ENCODE results near the gene SLC5A4. TPM values are rescaled to one million over a fixed set of nuclear protein-coding genes. Genes with fewer than 3 reads are reported as not detected.

The SLC5A4 gene
- total and polyA plus RNA-seq, 2 of the 4 experiments (the other 2 are of a cell fraction) = 0.10 to 0.18 TPM

DNA sequence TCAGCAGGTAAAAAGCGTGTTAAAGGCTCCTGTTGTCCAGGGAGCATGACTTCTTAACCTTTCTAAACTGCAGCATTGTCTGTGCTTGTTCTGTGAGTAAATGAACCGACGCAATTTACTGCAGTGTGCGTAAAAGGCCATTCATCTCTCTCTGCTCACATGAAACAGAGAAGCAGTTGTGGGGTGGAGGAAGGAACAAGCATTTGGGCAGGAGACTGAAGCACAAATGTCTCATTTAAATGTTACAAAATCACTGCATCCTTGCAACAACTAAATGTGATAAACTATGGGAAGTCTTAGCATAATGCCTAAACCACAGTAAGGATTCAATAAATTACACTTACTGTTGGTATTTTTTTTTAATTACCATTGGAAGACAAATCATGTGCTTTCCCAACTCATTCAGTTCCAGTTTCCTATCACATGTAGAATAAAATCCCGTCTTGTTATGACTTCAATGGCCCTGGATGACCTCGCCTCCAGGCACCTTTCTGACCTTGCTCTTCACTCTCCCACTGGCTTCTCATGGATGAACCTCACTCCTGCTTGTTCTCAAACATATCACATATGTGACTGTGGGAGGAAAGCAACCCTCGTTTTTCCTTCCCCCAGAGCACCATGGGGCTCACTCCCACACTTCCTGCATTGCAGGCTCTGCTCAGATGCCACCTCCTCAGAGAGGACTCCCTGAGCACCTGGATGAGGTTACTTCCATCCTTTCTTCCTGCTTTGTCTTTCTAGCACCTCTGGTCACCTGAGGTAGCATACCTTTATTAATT lies 28.6 kb downstream of the SLC5A4 start:
- in situ Hi-C loops (cut with MboI; ENCODE audit: low sequenced_read_pairs) = no loop called here
- H3K4me2 ChIP-seq (ENCODE audit: low read depth, low read length) = no peak overlapping the region
- no peaks in the 10 kb centered on the region for H3K9me3 ChIP-seq (ENCODE audit: control insufficient read depth, insufficient read depth, low read length)
- POLR2A ChIA-PET (ENCODE audit: unreplicated experiment) = no interaction called here
- CTCF ChIA-PET = interaction anchor here (0.8 kb wide), 1 partner anchor 21 kb away, joined by 3 read pairs; no protein-coding TSS in a partner anchor
- H3K4me1 ChIP-seq (ENCODE audit: control insufficient read depth, insufficient read depth, low read length) = no peaks in the 10 kb centered on the region
- H3K9me1 ChIP-seq (ENCODE audit: insufficient read depth, low read length) = no peaks in the 10 kb centered on the region
- H3K27me3 ChIP-seq (ENCODE audit: control insufficient read depth, insufficient read depth, low read length) = peaks cover 2% of the 10 kb centered on the region; the same call in 1 of the 2 replicates
- H4K5ac ChIP-seq (ENCODE audit: low read depth, low read length) = no peak overlapping the region
- TF ChIP-seq RFX5 (IDR thresholded peaks at IDR 0.05; ENCODE audit: low read depth, low read length) (no peak), CHD1 (IDR thresholded peaks at IDR 0.05; ENCODE audit: low read depth, low read length) (no peak), CEBPB (IDR thresholded peaks at IDR 0.05; ENCODE audit: low read depth, low read length) (no peak), MAZ (IDR thresholded peaks at IDR 0.05; ENCODE audit: borderline replicate concordance, low read depth, low read length) (no peak), SMC3 (IDR thresholded peaks at IDR 0.05; ENCODE audit: low read depth, low read length) (no peak), MAFK (IDR thresholded peaks at IDR 0.05; ENCODE audit: low read depth, low read length) (no peak), BHLHE40 (IDR thresholded peaks at IDR 0.05; ENCODE audit: low read depth, low read length) (no peak), FOS (IDR thresholded peaks at IDR 0.05; ENCODE audit: low read depth, low read length) (no peak), MXI1 (IDR thresholded peaks at IDR 0.05; ENCODE audit: borderline replicate concordance, low read depth, low read length) (no peak), POLR2A (IDR thresholded peaks at IDR 0.05; ENCODE audit: low read depth, low read length) (no peak), RAD21 (IDR thresholded peaks at IDR 0.05; ENCODE audit: low read length) (no peak), NFE2L2 (IDR thresholded peaks at IDR 0.05; ENCODE audit: low read depth, low read length) (no peak)
- TF ChIP-seq, protein P1, sequence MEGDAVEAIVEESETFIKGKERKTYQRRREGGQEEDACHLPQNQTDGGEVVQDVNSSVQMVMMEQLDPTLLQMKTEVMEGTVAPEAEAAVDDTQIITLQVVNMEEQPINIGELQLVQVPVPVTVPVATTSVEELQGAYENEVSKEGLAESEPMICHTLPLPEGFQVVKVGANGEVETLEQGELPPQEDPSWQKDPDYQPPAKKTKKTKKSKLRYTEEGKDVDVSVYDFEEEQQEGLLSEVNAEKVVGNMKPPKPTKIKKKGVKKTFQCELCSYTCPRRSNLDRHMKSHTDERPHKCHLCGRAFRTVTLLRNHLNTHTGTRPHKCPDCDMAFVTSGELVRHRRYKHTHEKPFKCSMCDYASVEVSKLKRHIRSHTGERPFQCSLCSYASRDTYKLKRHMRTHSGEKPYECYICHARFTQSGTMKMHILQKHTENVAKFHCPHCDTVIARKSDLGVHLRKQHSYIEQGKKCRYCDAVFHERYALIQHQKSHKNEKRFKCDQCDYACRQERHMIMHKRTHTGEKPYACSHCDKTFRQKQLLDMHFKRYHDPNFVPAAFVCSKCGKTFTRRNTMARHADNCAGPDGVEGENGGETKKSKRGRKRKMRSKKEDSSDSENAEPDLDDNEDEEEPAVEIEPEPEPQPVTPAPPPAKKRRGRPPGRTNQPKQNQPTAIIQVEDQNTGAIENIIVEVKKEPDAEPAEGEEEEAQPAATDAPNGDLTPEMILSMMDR (conservative IDR thresholded peaks at IDR 0.05; ENCODE audit: low read depth, low read length) = no peak
- TF ChIP-seq, protein P2, sequence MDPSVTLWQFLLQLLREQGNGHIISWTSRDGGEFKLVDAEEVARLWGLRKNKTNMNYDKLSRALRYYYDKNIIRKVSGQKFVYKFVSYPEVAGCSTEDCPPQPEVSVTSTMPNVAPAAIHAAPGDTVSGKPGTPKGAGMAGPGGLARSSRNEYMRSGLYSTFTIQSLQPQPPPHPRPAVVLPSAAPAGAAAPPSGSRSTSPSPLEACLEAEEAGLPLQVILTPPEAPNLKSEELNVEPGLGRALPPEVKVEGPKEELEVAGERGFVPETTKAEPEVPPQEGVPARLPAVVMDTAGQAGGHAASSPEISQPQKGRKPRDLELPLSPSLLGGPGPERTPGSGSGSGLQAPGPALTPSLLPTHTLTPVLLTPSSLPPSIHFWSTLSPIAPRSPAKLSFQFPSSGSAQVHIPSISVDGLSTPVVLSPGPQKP (IDR thresholded peaks at IDR 0.05; ENCODE audit: borderline replicate concordance, low read depth, low read length) = no peak
- TF ChIP-seq, protein P3, sequence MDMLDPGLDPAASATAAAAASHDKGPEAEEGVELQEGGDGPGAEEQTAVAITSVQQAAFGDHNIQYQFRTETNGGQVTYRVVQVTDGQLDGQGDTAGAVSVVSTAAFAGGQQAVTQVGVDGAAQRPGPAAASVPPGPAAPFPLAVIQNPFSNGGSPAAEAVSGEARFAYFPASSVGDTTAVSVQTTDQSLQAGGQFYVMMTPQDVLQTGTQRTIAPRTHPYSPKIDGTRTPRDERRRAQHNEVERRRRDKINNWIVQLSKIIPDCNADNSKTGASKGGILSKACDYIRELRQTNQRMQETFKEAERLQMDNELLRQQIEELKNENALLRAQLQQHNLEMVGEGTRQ (IDR thresholded peaks at IDR 0.05; ENCODE audit: low read depth, low read length) = no peak
- H4K20me1 ChIP-seq (ENCODE audit: insufficient read depth, low read length) = no peaks in the 10 kb centered on the region
- no peak for ATAC-seq (ENCODE audit: low read depth)
- H3K18ac ChIP-seq (ENCODE audit: low read depth, low read length) = no peak overlapping the region
- no peak for DNase-seq
- H2AK9ac ChIP-seq (replicated peaks; ENCODE audit: low read depth, low read length, poor library complexity) = no peak overlapping the region
- H3K56ac ChIP-seq (ENCODE audit: extremely low read depth, insufficient read depth, low read length) = no peak overlapping the region
- H4K91ac ChIP-seq (ENCODE audit: insufficient read depth, low read depth, low read length) = no peak overlapping the region
- no peak overlapping the region for H2AK5ac ChIP-seq (ENCODE audit: low read depth, low read length)
- H2BK5ac ChIP-seq (ENCODE audit: low read depth, low read length, poor library complexity, severe bottlenecking) = no peak overlapping the region
- no peak overlapping the region for H3K14ac ChIP-seq (replicated peaks; ENCODE audit: low read depth, low read length)
- no peak overlapping the region for H3K27ac ChIP-seq (ENCODE audit: insufficient read depth, low read length)
- H2AFZ ChIP-seq (replicated peaks; ENCODE audit: low read length, poor library complexity) = no peak overlapping the region
- no peak overlapping the region for H3K4me3 ChIP-seq (ENCODE audit: insufficient read depth, low read depth, low read length)
- H3K36me3 ChIP-seq (ENCODE audit: control insufficient read depth, insufficient read depth, low read length) = no peaks in the 10 kb centered on the region
- no CpG with 5 or more reads among the region's 7 CpGs for WGBS, 2 experiments (ENCODE audit: extremely low coverage in 2 of 2, insufficient read length in 1 of 2)
- no TSS peak for BruUV-seq (replicated peaks)
- H2BK15ac ChIP-seq (ENCODE audit: low read depth, low read length) = no peak overlapping the region
- H2BK120ac ChIP-seq (ENCODE audit: low read depth, low read length) = no peak overlapping the region
- H2BK20ac ChIP-seq (ENCODE audit: low read depth, low read length) = no peak overlapping the region
- no peaks in the 10 kb centered on the region for H3K79me1 ChIP-seq (ENCODE audit: low read depth in 1 of 2, low read length in 2 of 2)
- dilution Hi-C loops (cut with HindIII; ENCODE audit: low sequenced_read_pairs, unreplicated experiment) = no loop called here
- H3K23ac ChIP-seq (ENCODE audit: low read depth, low read length) = no peak overlapping the region
- H4K8ac ChIP-seq (ENCODE audit: low read depth in 2 of 2, low read length in 2 of 2) = no peak overlapping the region
- H3K9ac ChIP-seq (ENCODE audit: low read depth, low read length) = no peak overlapping the region
- no peak overlapping the region for H3K4ac ChIP-seq (ENCODE audit: low read depth, low read length)
- intact Hi-C loops (cut with micrococcal nuclease) = no loop called here

All from IMR-90 (cell line).